ENCODE measurements around the gene CDC42BPA. TPM values are rescaled to one million over a fixed set of nuclear protein-coding genes. Genes with fewer than 3 reads are reported as not detected.

The CDC42BPA gene
- total RNA-seq, 1 experiment from 2014 or later = 30.1 TPM

GRCh38 chr1:226945858-226946245 is 372.4 kb downstream of the CDC42BPA start:
- Histone ChIP-seq H3K23ac (ENCODE audit: insufficient read length, low read depth, low read length) (no peak overlapping the region), H3K4me2 (ENCODE audit: insufficient read depth, insufficient read length, low read length) (no peak overlapping the region), H2BK15ac (ENCODE audit: low read depth, low read length) (no peak overlapping the region), H4K8ac (replicated peaks; ENCODE audit: insufficient read length, low read depth, low read length) (no peak overlapping the region), H3K9me3 (ENCODE audit: control insufficient read depth, low read depth, low read length) (no peaks in the 10 kb centered on the region), H3K23me2 (ENCODE audit: insufficient read length, low read depth, low read length, poor library complexity, severe bottlenecking) (no peaks in the 10 kb centered on the region), H3T11ph (ENCODE audit: low read length) (no peak overlapping the region), H3K4me1 (ENCODE audit: insufficient read depth, low read length) (peaks cover 7% of the 10 kb centered on the region), H3K27me3 (ENCODE audit: insufficient read depth, low read length) (no peaks in the 10 kb centered on the region), H3K27ac (ENCODE audit: insufficient read length, low read depth, low read length) (no peak overlapping the region), H2BK5ac (ENCODE audit: insufficient read length, low read length) (no peak overlapping the region), H3K79me1 (ENCODE audit: insufficient read depth, low read depth, low read length, poor library complexity, severe bottlenecking) (peaks cover 5% of the 10 kb centered on the region), H3K56ac (ENCODE audit: insufficient read length, low read depth, low read length) (no peak overlapping the region), H4K5ac (ENCODE audit: insufficient read length, low read depth, low read length) (no peak overlapping the region), H3K18ac (ENCODE audit: insufficient read length, low read depth, low read length) (no peak overlapping the region), H2BK20ac (ENCODE audit: low read depth, low read length, poor library complexity, severe bottlenecking) (no peak overlapping the region), H2AK5ac (ENCODE audit: insufficient read length, low read length) (no peak overlapping the region), H3K4ac (ENCODE audit: low read depth, low read length) (no peak overlapping the region), H3K14ac (ENCODE audit: insufficient read depth, low read length) (no peak overlapping the region), H4K20me1 (ENCODE audit: control insufficient read depth, insufficient read depth, insufficient read length) (no peaks in the 10 kb centered on the region), H4K91ac (ENCODE audit: insufficient read length, low read depth, low read length) (no peak overlapping the region), H3K79me2 (ENCODE audit: insufficient read depth, low read length) (no peaks in the 10 kb centered on the region), H2BK120ac (ENCODE audit: low read depth, low read length, poor library complexity, severe bottlenecking) (no peak overlapping the region), H2AFZ (ENCODE audit: low read length) (no peak overlapping the region), H2BK12ac (ENCODE audit: insufficient read length, low read depth, low read length) (no peak overlapping the region), H3K9ac (ENCODE audit: extremely low read depth, insufficient read length, low read length) (no peak overlapping the region)
- peaks cover 2 to 4% of the 10 kb centered on the region in 2 experiments; a peak in 1 of 5 replicates for H3K9me3 Mint-ChIP-seq
- peaks cover 43 to 51% of the 10 kb centered on the region in 2 experiments for H3K4me1 Mint-ChIP-seq
- H3K4me3 Mint-ChIP-seq = no peak overlapping the region
- peaks cover 4% of the 10 kb centered on the region for H3K27me3 Mint-ChIP-seq (ENCODE audit: low read depth)
- DNase-seq = no peak
- H3K27ac Mint-ChIP-seq = peak overlapping the region in 2 of 3 experiments; percentile 18 to 23; a peak in 2 of 7 replicates
- WGBS (ENCODE audit: extremely low coverage, insufficient read length, low lambda C conversion rate) = no CpG with 5 or more reads among the region's 8 CpGs
- no peak for TF ChIP-seq CTCF (conservative IDR thresholded peaks at IDR 0.05)
- H3K36me3 Mint-ChIP-seq (ENCODE audit: insufficient read depth in 1 of 3, low read depth in 3 of 3) = peaks cover 3 to 11% (median 9%) of the 10 kb centered on the region in 3 experiments

Data from H9 (cell line).